GM21528 (cell line): ENCODE measurements around the gene TESK2.
"Not testable (repeated sequence)": the region's sequence is repeated elsewhere in the genome, so short reads cannot be mapped to it uniquely, and the experiment has no call there.

Source experiments
- ATAC-seq: cut with Tn5 transposase; IDR thresholded peaks from one replicate; pipeline ENCODE4 v1.9.1; 2021; ENCODE audit warnings: mild to moderate bottlenecking, moderate library complexity; ENCODE audit not compliant: unreplicated experiment, low FRiP score

TESK2 gene

DNA sequence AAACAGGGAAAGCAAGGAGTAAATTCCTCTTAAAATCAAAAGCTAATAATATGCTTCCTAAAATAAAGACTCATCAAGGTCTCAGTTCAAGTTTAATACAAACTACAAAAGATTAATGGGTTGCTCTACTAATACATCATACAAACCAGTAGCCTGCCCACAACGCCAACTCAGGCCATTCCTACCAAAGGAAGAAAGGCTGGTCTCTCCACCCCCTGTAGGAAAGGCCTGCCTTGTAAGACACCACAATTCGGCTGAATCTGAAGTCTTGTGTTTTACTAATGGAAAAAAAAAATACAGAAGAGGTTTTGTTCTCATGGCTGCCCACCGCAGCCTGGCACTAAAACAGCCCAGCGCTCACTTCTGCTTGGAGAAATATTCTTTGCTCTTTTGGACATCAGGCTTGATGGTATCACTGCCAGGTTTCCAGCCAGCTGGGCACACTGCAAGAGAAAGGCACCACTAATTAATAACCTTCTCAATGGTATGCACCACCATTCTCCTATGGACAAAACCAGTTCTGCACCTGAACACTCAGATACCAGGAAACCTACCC, 20.1 kb upstream of the TESK2 start:
- ATAC-seq = no peak

DNA sequence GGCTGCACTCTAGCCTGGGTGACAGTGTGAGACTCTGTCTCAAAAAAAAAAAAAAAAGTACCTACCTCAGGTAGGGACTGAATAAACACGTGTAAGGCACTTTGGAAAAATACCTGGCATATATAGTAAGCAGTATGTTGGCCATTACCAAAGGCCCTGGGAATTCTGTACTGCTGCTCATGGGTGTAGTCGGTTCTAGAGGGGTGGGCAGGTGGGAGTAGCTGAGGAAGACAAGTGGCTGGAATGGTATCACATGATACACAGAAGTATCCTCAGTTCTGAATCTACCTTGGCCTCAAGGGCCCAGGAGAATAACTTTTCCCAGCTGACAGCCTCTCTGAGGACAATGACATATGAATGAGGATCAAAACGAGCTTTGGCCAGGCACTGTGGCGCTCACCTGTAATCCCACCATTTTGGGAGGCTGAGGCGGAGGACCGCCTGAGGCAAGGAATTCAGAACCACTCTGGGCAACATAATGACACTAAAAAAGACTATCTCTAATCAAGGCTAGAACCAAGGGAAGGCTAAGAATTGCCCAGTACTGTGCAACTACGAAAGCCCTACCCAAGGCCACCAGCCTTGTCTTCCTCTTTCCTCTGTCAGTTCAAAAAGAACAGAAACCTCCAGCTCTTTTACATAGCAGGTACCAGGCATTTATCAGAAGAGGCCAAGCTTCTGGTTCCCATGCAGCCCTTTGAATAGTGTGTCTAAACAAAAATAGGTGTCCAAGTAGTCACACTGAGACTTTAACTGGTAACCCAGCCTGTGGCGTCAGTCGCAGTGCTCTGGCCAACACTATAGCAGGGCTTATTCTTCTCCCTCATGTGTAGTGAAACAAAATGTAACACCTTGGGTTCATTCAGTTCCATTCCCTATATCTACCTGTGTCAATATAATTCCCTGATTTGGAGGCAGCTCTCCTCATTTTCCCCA, 19.3 kb upstream of the TESK2 start:
- no peak for ATAC-seq

DNA sequence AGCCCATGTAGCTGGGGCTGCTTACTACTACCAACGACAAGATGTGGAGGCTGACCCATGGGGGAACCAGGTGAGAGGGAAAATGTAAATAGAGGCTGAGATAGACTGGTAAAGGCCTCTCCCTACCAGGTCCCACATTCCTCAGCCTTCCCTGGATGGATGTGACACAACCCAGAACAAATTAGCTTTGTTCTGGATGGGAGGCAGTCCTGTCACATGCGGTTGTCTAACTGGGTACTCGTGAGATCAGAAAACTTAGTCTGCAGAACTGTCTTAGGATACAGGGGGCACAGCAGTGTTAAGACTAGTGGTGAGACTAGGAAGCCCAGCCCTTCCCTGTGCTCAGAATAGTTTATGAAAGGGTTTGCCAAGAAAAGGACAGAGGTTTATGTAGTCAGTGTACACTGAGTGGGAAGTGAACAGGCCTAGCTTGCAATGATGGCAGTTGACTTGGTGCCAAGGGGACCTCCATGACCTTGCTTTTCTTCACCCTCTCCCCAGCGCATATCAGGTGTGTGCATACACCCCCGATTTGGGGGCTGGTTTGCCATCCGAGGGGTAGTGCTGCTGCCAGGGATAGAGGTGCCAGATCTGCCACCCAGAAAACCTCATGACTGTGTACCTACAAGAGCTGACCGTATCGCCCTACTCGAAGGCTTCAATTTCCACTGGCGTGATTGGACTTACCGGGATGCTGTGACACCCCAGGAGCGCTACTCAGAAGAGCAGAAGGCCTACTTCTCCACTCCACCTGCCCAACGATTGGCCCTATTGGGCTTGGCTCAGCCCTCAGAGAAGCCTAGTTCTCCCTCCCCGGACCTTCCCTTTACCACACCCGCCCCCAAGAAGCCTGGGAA, 17.6 kb upstream of the TESK2 start:
- no peak for ATAC-seq

DNA sequence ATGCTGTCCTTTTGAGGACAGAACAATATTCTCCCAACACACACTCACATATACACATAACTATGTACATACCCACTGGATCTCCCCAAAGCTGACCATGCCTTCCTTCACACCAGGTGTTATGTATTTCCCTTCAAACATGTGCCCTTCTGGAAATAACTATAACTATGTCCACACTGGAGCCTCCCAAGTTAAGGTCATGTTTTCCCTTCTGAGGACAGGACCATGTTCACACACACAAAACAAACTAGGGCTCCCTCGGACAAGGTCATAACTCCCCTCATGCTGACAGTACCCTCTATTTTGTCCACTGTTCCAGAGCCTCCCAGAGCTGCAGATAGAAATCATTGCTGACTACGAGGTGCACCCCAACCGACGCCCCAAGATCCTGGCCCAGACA, 16.9 kb upstream of the TESK2 start:
- ATAC-seq = no peak

DNA sequence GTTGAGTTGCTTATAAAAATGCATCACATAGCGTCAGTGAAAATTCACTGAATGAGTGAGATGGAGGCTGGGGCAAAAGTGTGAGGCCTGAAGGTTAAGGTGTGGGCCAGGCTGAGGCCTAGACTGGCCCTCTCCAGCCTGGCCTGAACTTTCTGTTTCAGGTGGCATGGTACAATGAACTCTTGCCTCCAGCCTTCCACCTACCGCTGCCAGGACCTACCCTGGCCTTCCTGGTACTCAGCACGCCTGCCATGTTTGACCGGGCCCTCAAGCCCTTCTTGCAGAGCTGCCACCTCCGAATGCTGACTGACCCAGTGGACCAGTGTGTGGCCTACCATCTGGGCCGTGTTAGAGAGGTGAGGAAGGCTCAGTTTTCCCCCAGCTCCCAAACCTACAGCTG, 16.2 kb upstream of the TESK2 start:
- ATAC-seq = no peak

DNA sequence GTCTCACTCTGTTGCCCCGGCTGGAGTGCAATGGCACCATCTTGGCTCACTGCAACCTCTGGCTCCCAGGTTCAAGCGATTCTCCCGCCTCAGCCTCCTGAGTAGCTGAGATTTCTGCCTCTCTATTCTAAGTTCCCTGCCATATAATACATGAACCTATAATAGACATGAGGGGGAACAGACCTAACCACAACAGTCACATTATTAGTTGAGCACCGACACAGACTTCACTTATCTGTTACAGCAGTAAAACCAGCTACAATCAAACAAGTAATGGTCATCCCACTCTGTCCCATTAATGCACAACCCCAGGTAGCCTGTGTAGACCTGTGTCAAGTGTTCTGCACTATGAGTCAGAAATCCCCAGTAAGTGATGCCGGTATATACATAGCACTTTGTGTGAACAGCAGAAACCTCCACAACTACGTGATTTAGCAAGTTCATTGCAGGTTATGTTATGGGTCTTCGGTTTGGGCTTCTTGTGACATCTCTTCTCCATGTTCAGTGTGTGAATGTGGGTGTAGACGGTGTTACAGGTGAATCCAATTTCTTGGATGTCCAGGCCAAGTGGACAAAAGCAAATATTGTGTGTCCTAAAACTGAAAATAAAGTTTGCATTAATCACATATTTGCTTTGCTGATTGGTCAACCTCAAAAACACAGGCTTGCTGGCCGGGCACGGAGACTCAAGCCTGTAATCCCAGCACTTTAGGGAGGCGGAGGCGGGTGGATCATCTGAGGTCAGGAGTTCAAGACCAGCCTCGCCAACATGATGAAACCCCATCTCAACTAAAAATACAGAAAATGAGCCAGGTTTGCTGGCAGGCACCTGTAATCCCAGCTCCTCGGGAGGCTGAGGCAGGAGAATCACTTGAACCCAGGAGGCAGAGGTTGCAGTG, 12.7 kb upstream of the TESK2 start:
- ATAC-seq = no peak

DNA sequence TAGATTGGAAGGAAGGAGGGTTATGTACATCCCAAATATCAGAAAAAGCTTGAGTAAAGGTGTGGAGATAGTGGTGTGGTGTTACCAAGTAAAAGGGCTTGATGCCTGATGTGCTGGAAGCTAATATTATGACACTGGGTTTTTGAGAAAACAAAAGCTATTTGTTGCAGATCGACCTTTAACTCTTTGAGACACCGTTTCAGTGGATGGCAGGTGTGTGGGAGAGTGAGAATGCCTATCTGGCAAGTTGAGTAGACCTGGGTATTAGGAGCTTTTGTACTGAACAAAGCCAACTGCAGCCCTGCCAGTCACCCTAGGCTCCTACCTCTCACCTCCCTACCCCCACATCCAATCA, 10.5 kb upstream of the TESK2 start:
- no peak for ATAC-seq

DNA sequence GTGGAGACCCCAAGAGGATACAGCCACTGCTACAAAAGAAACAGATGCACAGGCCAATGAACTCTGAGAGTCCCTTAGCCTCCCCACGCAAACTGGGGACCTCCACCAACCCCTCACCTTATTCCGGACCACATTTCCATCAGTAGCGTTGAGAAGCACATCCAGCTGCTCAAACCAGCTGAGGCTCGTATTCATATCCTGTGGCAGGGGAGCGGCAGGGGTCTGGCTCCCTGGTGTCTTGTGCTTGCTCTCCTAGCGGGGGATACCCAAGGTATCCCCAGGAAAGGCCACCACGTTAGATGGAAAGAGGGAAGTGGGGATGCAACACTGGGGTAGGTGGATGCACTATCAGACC, 8.4 kb upstream of the TESK2 start:
- peak; percentile 1 for ATAC-seq

DNA sequence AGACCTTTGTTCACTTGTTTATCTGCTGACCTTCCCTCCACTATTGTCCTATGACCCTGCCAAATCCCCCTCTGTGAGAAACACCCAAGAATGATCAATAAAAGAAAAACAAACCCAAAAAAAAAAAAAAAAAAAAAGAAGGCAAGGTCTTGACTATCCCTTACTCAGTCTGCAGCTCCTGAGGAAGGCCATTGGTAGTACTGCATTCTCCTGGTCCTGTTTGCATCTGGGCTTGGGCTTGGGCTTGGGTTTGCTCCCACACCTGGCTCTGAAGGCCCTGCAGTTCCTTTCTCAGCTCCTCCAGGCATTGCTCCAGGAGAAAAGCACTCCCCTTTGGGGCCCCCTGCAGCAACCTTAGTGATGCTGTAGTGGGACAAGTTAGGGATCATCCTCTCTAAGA, 7.3 kb upstream of the TESK2 start:
- ATAC-seq = no peak

DNA sequence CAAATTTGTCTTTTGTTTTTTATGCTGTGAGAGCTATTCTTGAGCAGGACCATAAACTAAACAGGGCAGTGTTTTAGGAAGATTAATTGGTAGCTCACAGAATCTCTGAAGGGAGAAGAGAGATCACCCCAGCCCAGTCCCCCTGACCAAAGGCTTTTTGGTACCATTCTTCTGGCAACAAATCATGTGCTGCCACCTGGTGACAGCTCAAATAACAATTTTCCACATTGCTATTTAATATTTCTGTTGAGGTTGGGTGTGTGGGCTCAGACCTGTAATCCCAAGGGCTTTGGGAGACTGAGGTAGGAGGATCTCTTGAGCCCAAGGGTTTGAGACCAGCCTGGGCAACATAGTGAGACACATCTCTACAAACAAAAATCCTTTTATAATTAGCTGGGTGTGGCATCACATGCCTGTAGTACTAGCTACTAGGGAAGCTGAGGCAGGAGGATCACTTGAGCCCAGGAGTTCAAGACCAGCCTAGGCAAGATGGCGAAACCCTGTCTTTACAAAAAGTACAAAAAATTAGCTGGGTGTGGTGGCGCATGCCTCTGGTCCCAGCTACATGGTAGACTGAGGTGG, 2.2 kb upstream of the TESK2 start:
- no peak for ATAC-seq

DNA sequence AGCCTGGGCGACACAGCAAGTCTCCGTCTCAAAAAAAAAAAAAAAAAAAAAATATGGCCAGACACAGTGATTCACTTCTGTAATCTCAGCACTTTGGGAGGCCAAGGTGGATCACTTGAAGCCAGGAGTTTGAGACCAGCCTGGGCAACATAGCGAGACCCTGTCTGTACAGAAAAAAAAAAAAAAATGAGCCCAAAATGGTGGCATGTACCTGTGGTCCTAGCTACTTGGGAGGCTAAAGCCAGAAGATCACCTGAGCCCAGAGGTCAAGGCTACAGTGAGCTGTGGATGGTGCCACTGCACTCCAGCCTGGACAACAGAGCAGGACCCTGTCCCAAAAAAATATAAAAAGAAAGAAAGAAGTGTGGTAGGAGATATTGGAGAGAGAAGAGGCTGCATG, 1.7 kb upstream of the TESK2 start:
- ATAC-seq = no peak

DNA sequence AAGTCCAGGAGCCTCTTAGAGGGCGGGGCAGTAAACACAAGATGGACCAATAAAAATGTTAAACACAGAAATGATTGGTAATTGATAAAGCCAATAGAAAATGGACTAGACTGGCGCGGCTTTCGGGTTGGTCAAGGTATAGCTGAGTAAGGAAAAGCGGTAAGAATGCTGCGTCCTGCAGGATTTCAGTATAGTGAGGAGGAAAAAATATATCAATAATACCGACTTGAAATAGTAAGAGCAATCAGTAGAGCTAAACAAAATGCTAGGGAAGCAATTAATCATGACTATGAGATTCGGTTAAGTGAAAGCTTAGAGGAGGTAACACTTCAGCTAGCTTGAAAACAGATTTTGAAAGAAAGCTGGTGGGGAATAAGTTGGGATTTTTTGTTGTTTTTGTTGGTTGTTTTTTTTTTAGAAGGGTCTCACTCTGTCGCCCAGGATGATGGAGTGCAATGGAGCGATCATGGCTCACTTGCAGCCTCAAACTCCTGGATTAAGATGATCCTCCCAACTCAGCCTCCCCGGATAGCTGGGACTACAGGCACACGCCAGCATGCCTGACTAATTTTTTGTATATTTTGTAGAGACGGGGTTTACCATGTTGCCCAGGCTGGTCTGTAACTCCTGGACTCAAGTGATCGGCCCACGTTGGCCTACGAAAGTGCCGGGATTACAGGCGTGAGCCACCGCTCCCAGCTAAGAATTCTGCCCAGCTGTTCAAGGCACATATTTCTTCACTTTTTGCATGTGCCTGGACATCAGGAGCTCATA, 711 bp upstream of the TESK2 start:
- no peak for ATAC-seq

DNA sequence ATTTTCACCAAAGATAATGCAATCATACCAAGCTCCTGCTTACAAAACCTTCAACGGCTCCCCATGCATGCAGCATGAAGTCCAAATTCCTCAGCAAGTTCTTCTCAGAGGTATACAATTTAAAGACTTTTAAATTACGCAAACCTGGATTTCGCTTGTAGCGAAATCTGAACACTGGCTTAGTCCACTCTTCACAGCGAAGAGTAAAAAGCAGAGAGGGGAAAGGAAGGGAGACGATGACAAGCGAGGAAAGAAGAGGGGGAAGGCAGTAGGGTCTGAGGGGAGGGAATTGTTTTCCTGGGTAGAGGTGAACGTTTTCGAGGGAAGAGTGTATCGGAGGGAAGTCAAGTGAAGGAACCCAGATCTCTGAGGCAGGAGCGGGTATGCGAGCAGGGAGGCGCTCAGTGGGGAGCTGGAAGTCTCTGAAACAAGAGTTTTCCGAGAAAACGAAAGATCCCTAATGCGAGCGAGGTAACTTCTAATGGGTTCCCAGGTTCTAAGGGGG, 790 bp downstream of the TESK2 start:
- no peak for ATAC-seq

DNA sequence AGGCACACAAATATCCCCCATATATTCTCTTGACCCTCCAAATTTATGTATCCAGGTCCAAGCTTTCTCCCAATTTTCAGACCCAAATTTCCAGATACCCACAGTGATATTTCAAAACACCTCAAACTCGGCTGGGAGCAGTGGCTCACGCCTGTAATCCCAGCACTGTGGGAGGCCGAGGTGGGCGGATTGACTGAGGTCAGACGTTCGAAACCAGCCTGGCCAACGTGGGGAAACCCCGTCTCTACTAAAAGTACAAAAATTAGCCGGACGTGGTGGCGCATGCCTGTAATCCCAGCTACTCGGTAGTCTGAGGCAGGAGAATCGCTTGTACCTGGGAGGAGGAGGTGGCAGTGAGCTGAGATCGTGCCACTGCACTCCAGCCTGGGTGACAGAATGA, 1.6 kb downstream of the TESK2 start:
- ATAC-seq = not testable (repeated sequence)

DNA sequence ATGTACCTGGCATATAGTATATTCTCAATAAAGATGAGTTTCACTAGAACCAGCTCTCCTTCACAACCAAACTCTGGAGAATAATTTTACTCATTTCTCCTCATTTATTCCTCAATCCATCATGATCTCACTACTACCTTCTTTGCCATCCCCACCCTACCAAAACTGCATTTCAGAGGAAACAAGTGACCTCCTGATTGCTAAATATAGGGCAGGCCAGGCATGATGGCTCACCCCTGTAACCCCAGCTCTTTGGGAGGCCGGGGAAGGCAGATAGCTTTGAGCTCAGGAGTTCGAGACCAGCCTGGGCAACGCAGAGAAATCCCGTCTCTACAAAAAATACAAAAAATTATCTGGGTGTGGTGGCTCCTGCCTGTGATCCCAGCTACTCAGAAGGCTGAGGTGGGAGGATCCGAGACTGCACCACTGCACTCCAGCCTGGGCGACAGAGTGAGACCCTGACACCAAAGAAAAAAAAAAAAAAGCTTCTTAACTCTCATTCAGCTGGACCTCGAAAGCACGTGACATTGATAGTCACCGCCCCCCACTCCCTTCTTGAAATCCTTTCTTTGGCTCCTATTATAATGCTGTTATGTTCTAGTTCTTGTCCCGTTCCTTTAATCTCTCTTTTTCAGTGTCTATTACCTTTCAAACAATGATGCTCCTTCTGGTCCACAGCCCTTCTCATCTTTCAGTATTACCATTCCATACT, 2.1 kb downstream of the TESK2 start:
- no peak for ATAC-seq

DNA sequence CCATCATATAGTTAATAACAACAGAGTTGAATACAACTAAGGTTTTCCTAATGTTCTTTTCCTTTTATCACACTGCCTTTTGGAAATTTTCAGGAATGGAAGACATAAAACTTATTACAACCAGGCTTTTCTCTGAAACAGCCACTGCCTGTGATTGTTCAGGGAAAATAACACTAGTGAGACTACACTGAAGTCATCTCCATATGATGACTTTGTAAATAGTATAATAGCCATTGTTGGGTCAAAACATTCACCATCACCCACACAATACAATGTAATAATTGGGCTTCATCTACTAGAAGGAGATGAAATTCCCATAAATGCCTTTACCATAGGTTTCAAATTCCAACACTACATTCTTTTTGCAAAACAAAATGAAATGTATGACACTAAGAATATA, 5.0 kb downstream of the TESK2 start:
- ATAC-seq = no peak

DNA sequence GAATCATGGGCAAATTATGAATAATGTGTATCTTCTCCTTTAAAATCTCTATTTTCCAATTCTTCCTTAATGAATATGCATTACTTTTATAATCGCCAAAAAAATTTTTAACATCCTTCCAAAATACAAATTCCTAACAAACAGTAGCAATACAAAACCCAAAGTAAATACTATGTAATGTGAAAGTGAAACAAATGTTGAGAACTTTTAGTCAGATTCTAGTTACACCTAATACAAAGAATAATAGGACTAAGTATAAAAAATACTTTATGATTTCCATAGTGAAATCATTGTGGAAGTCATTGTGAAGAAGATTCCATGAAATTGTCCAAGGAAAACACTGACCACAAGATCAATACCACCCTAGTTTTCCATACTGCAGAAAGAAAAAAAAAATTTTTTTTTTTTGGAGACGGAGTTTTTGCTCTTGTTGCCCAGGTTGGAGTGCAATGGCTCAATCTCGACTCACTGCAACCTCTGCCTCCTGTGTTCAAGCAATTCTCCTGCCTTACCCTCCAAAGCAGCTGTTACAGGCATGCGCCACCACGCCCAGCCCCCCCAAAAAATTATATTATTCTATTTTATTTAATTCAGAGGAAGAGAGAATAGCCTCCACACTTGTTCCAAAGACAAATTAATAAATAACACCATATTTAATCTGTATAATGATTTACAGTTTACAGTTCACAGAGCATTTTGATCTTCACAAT, 11.8 kb downstream of the TESK2 start:
- ATAC-seq = no peak
